Measurements from ENCODE around the gene CEND1.

The CEND1 gene

GRCh38 chr11:795634-796564, 6.0 kb upstream of the CEND1 start:
- peak overlapping the region; percentile 89 for H3K27ac ChIP-seq
- TF ChIP-seq, protein P1, sequence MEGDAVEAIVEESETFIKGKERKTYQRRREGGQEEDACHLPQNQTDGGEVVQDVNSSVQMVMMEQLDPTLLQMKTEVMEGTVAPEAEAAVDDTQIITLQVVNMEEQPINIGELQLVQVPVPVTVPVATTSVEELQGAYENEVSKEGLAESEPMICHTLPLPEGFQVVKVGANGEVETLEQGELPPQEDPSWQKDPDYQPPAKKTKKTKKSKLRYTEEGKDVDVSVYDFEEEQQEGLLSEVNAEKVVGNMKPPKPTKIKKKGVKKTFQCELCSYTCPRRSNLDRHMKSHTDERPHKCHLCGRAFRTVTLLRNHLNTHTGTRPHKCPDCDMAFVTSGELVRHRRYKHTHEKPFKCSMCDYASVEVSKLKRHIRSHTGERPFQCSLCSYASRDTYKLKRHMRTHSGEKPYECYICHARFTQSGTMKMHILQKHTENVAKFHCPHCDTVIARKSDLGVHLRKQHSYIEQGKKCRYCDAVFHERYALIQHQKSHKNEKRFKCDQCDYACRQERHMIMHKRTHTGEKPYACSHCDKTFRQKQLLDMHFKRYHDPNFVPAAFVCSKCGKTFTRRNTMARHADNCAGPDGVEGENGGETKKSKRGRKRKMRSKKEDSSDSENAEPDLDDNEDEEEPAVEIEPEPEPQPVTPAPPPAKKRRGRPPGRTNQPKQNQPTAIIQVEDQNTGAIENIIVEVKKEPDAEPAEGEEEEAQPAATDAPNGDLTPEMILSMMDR (conservative IDR thresholded peaks at IDR 0.05): no peak

DNA sequence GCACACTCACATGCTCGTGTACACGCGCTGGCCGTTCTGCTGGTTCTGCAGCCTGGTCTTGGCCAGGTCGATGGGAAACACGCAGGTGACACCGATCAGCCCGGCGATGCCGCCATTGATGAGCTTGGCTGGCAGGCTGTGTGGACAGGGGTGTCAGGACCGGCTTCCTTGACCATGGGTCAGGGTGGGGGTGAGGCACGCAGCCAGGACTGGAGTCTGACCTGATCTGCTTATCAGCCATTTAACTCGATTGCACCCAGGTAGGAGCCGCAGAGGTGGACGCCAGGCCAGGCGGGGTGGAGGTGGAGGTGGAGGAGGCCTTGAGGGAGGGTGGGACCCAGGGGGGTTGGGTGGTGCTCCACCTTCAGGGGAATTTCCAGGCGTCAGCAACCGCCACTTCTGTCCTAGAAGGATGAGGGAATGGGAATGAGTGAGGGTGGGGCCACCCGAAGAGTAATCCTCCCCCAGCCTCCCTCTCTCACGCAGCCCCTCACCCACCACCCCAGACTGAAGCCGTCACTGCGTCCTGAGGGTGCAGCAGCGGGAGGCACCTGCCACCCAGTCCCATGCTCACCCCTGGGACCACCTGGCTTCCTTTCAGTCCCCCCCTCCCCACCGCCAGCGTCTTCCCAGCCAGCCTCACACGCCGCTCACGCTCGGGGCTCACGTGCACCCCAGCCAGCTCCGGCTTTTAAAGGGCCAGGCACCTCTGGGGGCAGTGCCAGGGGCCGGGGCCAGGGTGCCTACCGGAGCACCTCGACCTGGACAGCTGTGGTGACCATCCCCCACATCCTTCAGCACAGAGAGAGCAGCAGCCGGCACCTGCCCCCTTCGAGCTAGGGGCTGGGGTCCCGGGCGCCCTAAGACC, 5.1 kb upstream of the CEND1 start:
- peak overlapping the region; percentile 89 for H3K27ac ChIP-seq
- TF ChIP-seq, protein P1 (conservative IDR thresholded peaks at IDR 0.05): no peak

- peak overlapping the region; percentile 89; the same call in 1 of the 2 replicates for H3K27ac ChIP-seq
- TF ChIP-seq, protein P1 (conservative IDR thresholded peaks at IDR 0.05): no peak
Observed at GRCh38 chr11:794013-794765, 4.3 kb upstream of the CEND1 start.

GRCh38 chr11:793556-793955, 3.7 kb upstream of the CEND1 start:
- no peak overlapping the region for H3K27ac ChIP-seq
- TF ChIP-seq, protein P1 (conservative IDR thresholded peaks at IDR 0.05): no peak

- H3K27ac ChIP-seq: no peak overlapping the region
- TF ChIP-seq, protein P1 (conservative IDR thresholded peaks at IDR 0.05): no peak
Observed at GRCh38 chr11:792873-793272, 3.0 kb upstream of the CEND1 start.

- H3K27ac ChIP-seq: no peak overlapping the region
- TF ChIP-seq, protein P1 (conservative IDR thresholded peaks at IDR 0.05): no peak
Observed at GRCh38 chr11:792535-792821, 2.6 kb upstream of the CEND1 start.
